ENCODE data around the gene TALDO1.

TALDO1 gene

GRCh38 chr11:747158-748006, at the start of gene TALDO1:
Gene TALDO1 (plus strand): TSS chr11:747464. CDS start chr11:747482, 18 bp downstream.
- DNase-seq (ENCODE audit: low spot score), result peak; percentile 92

- no peak for DNase-seq (ENCODE audit: low spot score)
These were observed 49.4 kb upstream of the TALDO1 start for GRCh38 chr11:697811-698311.

- DNase-seq (ENCODE audit: low spot score), result no peak
These were observed 48.7 kb upstream of the TALDO1 start for GRCh38 chr11:698493-699115.

- DNase-seq (ENCODE audit: low spot score), result no peak
These were observed 48.2 kb upstream of the TALDO1 start for GRCh38 chr11:699116-699508.

- DNase-seq (ENCODE audit: low spot score), result no peak
These were observed 47.5 kb upstream of the TALDO1 start for GRCh38 chr11:699753-700152.

- DNase-seq (ENCODE audit: low spot score), result no peak
These were observed 45.4 kb upstream of the TALDO1 start for GRCh38 chr11:701741-702461.

GRCh38 chr11:702462-703461, 44.5 kb upstream of the TALDO1 start:
- DNase-seq (ENCODE audit: low spot score), result no peak

GRCh38 chr11:703506-703905, 43.8 kb upstream of the TALDO1 start:
- DNase-seq (ENCODE audit: low spot score), result no peak

- DNase-seq (ENCODE audit: low spot score), result no peak
These were observed 43.0 kb upstream of the TALDO1 start for GRCh38 chr11:704228-704674.

GRCh38 chr11:704781-705645, 42.3 kb upstream of the TALDO1 start:
- no peak for DNase-seq (ENCODE audit: low spot score)

GRCh38 chr11:705646-706438, 41.4 kb upstream of the TALDO1 start, which contains the start of gene EPS8L2:
Gene EPS8L2 (plus strand): TSS chr11:706231. CDS start chr11:709408, 3,177 bp downstream.
- no peak for DNase-seq (ENCODE audit: low spot score)

GRCh38 chr11:706439-706956, 40.8 kb upstream of the TALDO1 start:
- DNase-seq (ENCODE audit: low spot score), result no peak

GRCh38 chr11:706957-707816, 40.1 kb upstream of the TALDO1 start:
- no peak for DNase-seq (ENCODE audit: low spot score)

GRCh38 chr11:707817-708420, 39.3 kb upstream of the TALDO1 start:
- DNase-seq (ENCODE audit: low spot score), result no peak

- DNase-seq (ENCODE audit: low spot score), result no peak
These were observed 38.8 kb upstream of the TALDO1 start for GRCh38 chr11:708511-708910.

- DNase-seq (ENCODE audit: low spot score), result no peak
These were observed 37.9 kb upstream of the TALDO1 start for GRCh38 chr11:709109-709997.

- DNase-seq (ENCODE audit: low spot score), result no peak
These were observed 32.8 kb upstream of the TALDO1 start for GRCh38 chr11:714436-714835.

Measured in activated CD4-positive, alpha-beta T cell treated with anti-CD3 and anti-CD28 coated beads, Interleukin-2, Interleukin-4, amounts not matched to agents 100 ng/mL and 50 ng/mL, durations not matched to agents 16 hours and 8 hours (primary cell).